Duodenal mucosa (tissue), 2 donors: Measurements from ENCODE around the gene RNF141.

Experiments used
- H3K27ac ChIP-seq: one replicate; pipeline ENCODE4 v1.7.0; 2013; ENCODE audit warnings: low read depth, low read length
- H3K27me3 ChIP-seq, 2 donors: one replicate each; pipeline ENCODE4 v1.7.0; 2013; ENCODE audit warnings: low read length in 2 of 2, control low read depth in 1 of 2; ENCODE audit not compliant: insufficient read depth in 2 of 2, control insufficient read depth in 1 of 2
- H3K36me3 ChIP-seq, 2 donors: one replicate each; pipeline ENCODE4 v1.7.0; 2013; ENCODE audit warnings: low read length in 2 of 2, control low read depth in 1 of 2; ENCODE audit not compliant: insufficient read depth in 2 of 2, control insufficient read depth in 1 of 2
- H3K4me1 ChIP-seq, 2 donors: one replicate each; pipeline ENCODE4 v1.7.0; 2013; ENCODE audit warnings: low read length in 2 of 2, control low read depth in 1 of 2; ENCODE audit not compliant: insufficient read depth in 2 of 2, control insufficient read depth in 1 of 2
- H3K4me3 ChIP-seq, 2 donors: one replicate each; pipeline ENCODE4 v1.7.0; 2013; ENCODE audit warnings: low read length in 2 of 2, low read depth in 1 of 2
- H3K9ac ChIP-seq, 2 donors: one replicate each; pipeline ENCODE4 v1.7.0; 2013; ENCODE audit warnings: low read length in 2 of 2, low read depth in 1 of 2
- H3K9me3 ChIP-seq, 2 donors: one replicate each; pipeline ENCODE4 v1.7.0; 2013; ENCODE audit warnings: low read length in 2 of 2, control low read depth in 1 of 2; ENCODE audit not compliant: control insufficient read depth in 1 of 2

Gene RNF141

DNA sequence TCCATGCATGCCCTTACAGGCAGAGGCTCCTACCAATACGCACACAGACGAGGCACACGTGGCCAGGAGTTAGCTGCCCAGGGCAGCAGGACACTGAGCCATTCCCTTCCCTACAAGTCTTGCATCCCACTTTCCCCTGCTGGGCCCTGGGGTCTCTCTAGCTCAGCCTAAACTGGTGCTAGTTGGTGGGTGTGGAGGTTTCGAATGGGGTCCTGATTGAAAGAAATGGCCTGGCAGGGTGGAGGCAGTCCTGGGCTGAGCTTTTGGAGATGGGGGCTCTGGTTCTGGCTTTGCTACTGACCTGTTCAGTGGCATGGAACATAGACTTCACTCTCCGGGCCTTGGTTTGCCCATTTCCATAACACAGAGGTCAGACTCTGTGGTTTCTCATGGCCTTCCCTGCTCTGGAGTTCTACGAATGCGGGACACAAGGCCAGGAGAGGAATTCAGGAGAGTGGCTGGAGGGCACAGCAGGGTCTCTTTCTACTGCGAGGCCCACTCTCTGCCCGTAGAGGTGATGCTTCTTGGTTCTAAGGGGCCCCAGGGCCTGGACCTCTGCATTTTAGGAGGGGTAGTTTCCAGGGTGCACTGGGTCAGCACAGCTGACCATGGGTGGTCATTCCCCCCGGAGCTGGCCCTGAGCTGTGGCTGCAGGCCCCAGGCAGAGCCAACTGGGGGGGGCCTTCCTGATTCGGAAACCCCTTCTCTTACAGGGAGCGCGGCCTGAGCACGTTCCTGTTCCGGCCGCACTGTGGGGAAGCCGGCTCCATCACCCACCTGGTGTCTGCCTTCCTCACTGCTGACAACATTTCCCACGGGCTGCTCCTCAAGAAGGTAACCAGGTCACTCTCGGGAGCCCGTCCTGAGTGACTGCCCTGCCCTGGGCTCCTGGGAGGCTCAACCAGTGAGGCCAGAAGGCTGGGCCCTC lies 40.0 kb downstream of the RNF141 start:
- H3K27ac ChIP-seq, result no peak overlapping the region
- H3K4me1 ChIP-seq, result no peaks in the 10 kb centered on the region
- H3K36me3 ChIP-seq, result peaks cover 5 to 32% of the 10 kb centered on the region in 2 donors

DNA sequence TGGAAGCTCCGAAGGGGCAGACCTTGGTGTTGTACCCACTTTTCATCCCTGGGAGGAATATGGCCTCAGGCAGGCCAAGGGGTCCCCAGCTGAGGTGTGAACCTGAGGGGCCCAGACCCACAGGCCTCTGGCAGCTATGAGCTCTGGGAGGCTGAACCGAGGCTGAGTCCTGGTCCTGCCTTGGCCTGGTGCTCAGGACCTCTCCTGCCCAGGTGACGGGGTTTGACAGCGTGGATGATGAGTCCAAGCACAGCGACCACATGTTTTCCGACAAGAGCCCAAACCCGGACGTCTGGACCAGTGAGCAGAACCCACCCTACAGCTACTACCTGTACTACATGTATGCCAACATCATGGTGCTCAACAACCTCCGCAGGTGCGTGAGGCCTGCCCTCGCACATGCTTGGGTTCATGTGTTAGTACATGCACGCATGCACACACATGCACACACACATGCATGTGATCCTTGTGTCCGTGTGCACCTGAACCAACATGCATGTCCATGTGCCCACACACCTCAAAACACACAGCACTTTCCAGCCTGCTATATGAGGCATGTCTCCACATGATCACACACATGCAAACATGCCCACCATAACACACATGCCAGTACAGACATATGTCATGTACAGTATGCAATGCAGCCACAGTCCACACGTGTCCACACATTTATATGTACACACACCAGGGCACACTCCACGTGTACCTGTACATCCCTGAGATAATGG lies 40.9 kb downstream of the RNF141 start:
- Histone ChIP-seq H3K36me3 (peaks cover 5 to 36% of the 10 kb centered on the region in 2 donors), H3K27ac (no peak overlapping the region), H3K9ac (no peak overlapping the region), H3K4me1 (no peaks in the 10 kb centered on the region), H3K27me3 (no peaks in the 10 kb centered on the region), H3K9me3 (no peaks in the 10 kb centered on the region), H3K4me3 (no peak overlapping the region)

More for the DNA sequence above, 40.0 kb downstream of the RNF141 start:
- no peak overlapping the region for H3K9ac ChIP-seq
- H3K27me3 ChIP-seq, result no peaks in the 10 kb centered on the region
- H3K4me3 ChIP-seq, result no peak overlapping the region
- no peaks in the 10 kb centered on the region for H3K9me3 ChIP-seq

- H3K36me3 ChIP-seq, result peaks cover 5 to 33% of the 10 kb centered on the region in 2 donors
- no peaks in the 10 kb centered on the region for H3K4me1 ChIP-seq
- H3K9ac ChIP-seq, result no peak overlapping the region
- H3K9me3 ChIP-seq, result no peaks in the 10 kb centered on the region
- H3K27ac ChIP-seq, result no peak overlapping the region
- no peaks in the 10 kb centered on the region for H3K27me3 ChIP-seq
- no peak overlapping the region for H3K4me3 ChIP-seq
Observed at GRCh38 chr11:10499452-10499851, 41.5 kb downstream of the RNF141 start.

- Histone ChIP-seq H3K9ac (no peak overlapping the region), H3K36me3 (peaks cover 5 to 32% of the 10 kb centered on the region in 2 donors), H3K27me3 (no peaks in the 10 kb centered on the region), H3K9me3 (no peaks in the 10 kb centered on the region), H3K4me3 (no peak overlapping the region), H3K4me1 (no peaks in the 10 kb centered on the region), H3K27ac (no peak overlapping the region)
Observed at GRCh38 chr11:10498426-10499250, 42.3 kb downstream of the RNF141 start.

DNA sequence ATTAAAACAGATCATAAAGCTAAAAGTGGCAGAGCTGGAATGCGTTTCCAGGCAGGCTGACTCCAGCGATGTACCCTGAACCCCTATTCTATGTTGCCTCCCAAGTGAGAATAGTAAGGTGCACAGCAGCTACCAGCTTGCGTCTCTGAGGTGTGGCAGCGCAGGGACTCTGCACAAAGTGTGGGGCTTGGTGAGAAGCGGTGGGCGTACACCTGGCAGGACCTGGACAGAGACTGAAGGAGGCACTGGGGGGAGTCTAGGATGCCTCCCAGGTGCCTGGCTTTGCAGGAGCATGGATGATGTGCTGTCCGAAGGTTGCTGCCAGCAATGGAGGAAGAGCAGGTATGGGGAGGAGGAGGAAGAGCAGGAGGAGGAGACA lies 43.0 kb downstream of the RNF141 start:
- H3K4me3 ChIP-seq, result no peak overlapping the region
- H3K27me3 ChIP-seq, result no peaks in the 10 kb centered on the region
- peaks cover 5 to 39% of the 10 kb centered on the region in 2 donors for H3K36me3 ChIP-seq
- H3K9ac ChIP-seq, result no peak overlapping the region
- H3K4me1 ChIP-seq, result no peaks in the 10 kb centered on the region
- no peak overlapping the region for H3K27ac ChIP-seq
- no peaks in the 10 kb centered on the region for H3K9me3 ChIP-seq

DNA sequence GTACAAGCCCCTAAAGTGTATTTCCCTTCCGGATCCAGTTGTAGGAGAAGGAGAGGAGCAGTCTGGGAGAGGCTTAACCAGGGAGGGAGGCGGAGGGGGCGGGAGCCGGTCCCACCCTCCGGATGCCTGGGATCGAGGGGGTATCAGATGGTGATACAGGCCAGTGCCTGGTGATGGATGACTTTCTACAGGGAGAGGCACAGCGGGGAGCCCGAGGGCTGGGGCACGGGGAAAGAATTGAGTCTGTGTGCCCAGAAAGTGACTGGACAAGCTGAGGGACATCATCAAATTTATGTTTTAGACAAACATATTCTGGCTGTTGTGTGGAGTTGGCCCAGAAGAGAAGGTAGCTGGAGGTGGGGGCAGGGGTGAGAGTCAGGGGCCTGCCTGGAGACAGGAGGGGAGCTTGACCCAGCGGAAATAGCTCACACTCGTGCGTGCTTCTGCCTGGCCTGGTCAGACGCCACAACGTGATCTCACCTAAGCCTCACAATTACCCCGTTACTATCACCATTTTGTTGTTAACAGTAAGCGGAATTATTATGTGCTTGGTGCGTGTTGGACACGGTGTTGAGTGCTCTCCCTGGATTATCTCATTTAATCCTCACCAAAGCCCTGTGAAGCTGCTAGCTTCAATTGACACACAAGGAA lies 43.5 kb downstream of the RNF141 start:
- H3K36me3 ChIP-seq, result peaks cover 5 to 42% of the 10 kb centered on the region in 2 donors
- H3K4me1 ChIP-seq, result no peaks in the 10 kb centered on the region
- H3K27ac ChIP-seq, result no peak overlapping the region
- no peak overlapping the region for H3K9ac ChIP-seq
- H3K27me3 ChIP-seq, result no peaks in the 10 kb centered on the region
- no peak overlapping the region for H3K4me3 ChIP-seq
- H3K9me3 ChIP-seq, result no peaks in the 10 kb centered on the region

- Histone ChIP-seq H3K4me3 (no peak overlapping the region), H3K9ac (no peak overlapping the region), H3K27ac (no peak overlapping the region), H3K36me3 (peaks cover 5 to 42% of the 10 kb centered on the region in 2 donors), H3K9me3 (no peaks in the 10 kb centered on the region), H3K4me1 (no peaks in the 10 kb centered on the region), H3K27me3 (no peaks in the 10 kb centered on the region)
Observed at GRCh38 chr11:10496296-10496936, 44.6 kb downstream of the RNF141 start.

GRCh38 chr11:10495464-10495786 lies 45.6 kb downstream of the RNF141 start:
- peaks cover 5 to 39% of the 10 kb centered on the region in 2 donors for H3K36me3 ChIP-seq

GRCh38 chr11:10494636-10495463 lies 46.1 kb downstream of the RNF141 start:
- no peaks in the 10 kb centered on the region for H3K4me1 ChIP-seq
- H3K4me3 ChIP-seq, result no peak overlapping the region
- H3K36me3 ChIP-seq, result peaks cover 0 to 33% of the 10 kb centered on the region in 2 donors
- no peaks in the 10 kb centered on the region for H3K9me3 ChIP-seq
- H3K27ac ChIP-seq, result no peak overlapping the region
- H3K27me3 ChIP-seq, result no peaks in the 10 kb centered on the region
- no peak overlapping the region for H3K9ac ChIP-seq

More at GRCh38 chr11:10495464-10495786, 45.6 kb downstream of the RNF141 start:
- Histone ChIP-seq H3K27ac (no peak overlapping the region), H3K4me1 (no peaks in the 10 kb centered on the region), H3K9ac (no peak overlapping the region), H3K27me3 (no peaks in the 10 kb centered on the region), H3K9me3 (no peaks in the 10 kb centered on the region), H3K4me3 (no peak overlapping the region)
